ENCODE results near the gene SCN4B.
"Not testable (repeated sequence)": the region's sequence is repeated elsewhere in the genome, so short reads cannot be mapped to it uniquely, and the experiment has no call there.

Gene SCN4B, protein sequence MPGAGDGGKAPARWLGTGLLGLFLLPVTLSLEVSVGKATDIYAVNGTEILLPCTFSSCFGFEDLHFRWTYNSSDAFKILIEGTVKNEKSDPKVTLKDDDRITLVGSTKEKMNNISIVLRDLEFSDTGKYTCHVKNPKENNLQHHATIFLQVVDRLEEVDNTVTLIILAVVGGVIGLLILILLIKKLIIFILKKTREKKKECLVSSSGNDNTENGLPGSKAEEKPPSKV

DNA sequence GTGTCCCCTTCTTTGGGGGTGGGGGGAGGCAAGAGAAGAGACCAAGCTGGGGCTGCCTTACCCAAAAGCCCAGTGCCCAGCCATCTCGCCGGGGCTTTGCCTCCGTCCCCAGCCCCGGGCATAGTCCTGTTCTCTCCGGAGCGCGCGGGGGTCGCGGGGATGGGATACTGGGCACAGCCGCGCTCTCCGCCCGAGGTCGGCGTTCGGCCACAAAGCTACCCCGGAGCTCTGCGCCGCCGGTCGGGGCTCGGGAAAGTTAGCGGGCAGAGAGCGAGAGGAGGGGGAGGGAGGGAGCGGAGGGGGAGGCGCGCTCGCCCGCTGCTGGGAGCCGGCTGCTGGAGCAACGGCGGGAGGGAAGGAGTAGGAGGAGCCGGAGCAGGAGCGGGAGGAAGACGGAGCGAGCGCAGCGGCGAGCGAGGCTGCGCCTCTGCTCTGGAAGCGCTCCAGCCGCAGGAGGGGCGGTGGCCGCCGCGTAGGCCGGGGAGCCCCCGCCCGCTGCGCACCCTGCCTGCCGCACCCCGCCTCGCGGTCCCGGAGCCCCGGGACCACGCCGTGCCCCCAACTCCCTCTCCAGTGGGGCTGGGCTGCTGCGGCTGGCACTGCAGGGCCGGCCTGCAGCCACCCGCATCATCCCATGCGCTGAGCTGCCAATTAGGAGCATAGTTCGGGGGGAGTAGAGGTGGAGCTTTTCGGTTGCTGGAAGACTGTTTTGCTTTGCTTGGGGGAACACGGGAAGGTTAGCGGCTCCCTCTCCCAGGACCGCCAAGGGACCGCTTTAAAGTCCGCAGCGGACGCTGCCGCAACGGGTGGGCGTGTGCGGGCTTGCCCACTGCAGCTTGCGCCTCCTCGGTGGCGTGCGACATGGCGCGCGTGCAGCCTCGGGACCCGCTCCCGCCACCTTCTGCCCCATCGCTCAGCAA lies at the start of gene SCN4B:
TSS of gene SCN4B (minus strand) at position 272 of the 920 bp plus-strand sequence. CDS start at position 122, 150 bp downstream.
- DNase-seq (ENCODE audit: low spot score) = peak; percentile 90

- no peak for DNase-seq (ENCODE audit: low spot score)
Observed at GRCh38 chr11:118201966-118202365, 49.3 kb upstream of the SCN4B start.

- DNase-seq (ENCODE audit: low spot score) = no peak
Observed at GRCh38 chr11:118200901-118201680, 48.5 kb upstream of the SCN4B start.

- no peak for DNase-seq (ENCODE audit: low spot score)
Observed at GRCh38 chr11:118200497-118200896, 47.9 kb upstream of the SCN4B start.

DNA sequence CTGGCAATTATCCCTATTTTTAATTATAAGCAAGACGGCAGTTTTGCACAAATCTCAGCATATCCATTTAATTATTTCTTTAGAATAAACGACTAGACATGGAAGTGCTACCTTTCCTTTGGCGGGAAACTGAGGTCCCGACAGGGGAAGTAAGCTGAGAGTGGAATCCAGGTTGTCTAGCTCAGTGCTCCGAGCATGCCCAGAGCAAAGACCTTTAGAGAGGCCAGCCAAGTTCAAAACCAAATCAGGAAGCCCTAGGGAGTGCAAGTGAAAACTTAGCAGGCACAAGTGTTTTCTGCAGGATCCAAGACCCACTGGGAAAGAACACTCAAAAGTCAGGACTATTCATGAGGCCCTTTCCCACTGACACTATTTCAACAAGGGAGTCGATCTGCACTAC lies 46.5 kb upstream of the SCN4B start:
- no peak for DNase-seq (ENCODE audit: low spot score)

- DNase-seq (ENCODE audit: low spot score) = peak; percentile 77
Observed at GRCh38 chr11:118198370-118198769, 45.7 kb upstream of the SCN4B start.

GRCh38 chr11:118194835-118195627 lies 42.4 kb upstream of the SCN4B start:
- peak; percentile 71 for DNase-seq (ENCODE audit: low spot score)

DNA sequence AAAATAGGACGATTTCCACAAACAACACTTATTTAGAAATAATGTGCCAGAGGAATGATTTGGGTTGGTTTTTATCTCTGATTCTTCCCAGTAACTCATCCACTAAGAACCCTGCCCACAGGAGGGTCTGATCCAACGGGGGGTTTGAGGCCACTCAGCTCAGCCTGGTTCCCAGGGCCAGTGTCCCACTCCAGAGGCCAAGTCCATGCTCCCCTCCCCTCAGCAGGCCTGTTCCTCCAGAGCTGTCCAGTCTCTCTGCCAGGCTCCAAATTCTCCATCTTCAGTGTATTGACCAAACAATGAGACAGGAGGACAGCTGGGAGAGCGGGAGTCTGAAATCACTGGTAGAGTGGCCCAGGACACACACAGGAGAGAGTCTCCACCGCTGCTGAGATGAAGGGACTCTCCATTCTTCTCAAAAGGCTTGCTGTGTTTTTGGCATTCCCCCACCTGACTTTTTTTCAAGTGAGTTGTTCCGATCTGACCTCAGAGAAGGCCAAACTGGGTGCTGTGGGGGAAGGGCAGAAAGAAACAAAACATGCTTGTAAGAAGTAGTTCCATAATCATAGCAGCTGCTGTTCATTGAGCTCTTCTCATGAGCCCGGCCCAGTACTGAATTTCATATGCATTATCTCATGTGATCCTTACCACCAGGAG lies 41.4 kb upstream of the SCN4B start:
- no peak for DNase-seq (ENCODE audit: low spot score)

DNA sequence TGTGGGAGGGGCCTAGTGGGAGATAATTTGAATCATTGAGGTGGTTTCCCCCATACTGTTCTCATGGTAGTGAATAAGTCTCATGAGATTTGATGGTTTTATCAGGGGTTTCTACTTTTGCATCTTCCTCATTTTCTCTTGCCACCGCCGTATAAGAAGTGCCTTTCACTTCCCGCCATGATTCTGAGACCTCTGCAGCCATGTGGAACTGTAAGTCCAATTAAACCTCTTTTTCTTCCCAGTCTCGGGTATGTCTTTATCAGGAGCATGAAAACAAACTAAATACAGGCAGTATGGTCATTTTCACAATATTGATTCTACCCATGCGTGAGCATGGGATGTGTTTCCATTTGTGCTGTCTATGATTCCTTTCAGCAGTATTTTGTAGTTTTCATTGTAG lies 40.2 kb upstream of the SCN4B start:
- not testable (repeated sequence) for DNase-seq (ENCODE audit: low spot score)

DNA sequence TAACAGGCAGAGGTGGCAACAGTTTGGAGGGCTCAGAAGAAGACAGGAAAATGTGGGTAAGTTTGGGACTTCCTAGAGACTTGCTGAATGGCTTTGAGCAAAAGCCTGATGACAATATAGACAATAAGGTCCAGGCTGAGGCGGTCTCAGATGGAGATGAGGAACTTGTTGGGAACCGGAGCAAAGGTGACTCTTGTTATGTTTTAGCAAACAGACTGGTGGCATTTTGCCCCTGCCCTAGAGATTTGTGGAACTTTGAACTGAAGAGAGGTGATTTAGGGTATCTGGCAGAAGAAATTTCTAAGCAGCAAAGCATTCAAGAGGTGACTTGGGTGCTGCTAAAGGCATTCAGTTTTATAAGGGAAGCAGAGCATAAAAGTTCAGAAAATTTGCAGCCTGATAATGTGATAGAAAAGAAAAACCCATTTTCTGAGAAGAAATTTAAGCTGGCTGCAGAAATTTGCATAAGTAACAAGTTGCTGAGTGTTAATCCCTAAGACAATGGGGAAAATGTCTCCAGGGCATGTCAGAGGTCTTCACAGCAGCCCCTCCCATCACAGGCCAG lies 38.4 kb upstream of the SCN4B start:
- not testable (repeated sequence) for DNase-seq (ENCODE audit: low spot score)

GRCh38 chr11:118186346-118187107 lies 33.9 kb upstream of the SCN4B start:
- no peak for DNase-seq (ENCODE audit: low spot score)

DNA sequence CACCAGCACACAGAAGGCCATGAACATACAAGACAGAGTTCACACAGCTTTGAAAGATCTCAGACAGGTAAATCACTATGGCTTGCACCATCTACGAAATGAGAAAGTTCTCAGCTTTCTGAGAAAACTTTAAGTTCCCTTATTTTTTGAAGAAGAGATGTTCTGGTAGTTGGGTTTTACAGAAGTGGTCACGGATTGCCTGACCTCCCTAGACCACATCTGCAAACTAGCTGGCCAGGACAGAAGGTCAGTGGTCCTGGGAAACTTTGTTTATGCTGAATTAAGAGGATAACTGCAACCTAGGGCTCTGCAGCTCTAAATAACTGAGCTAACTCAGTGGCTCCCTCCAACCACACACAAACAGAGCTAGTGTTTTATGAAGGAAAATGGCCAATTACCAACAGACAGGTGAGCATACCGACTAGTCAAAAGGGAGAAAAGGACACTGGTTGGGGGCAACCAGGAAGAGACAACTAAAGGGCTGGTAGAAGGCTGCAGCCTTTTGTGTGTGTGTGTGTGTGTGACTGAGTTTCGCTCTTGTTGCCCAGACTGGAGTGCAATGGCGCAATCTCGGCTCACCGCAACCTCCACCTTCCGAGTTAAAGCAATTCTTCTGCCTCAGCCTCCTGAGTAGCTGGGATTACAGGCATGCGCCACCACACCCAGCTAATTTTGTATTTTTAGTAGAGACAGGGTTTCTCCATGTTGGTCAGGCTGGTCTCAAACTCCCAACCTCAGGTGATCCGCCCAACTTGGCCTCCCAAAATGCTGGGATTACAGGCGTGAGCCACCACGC lies 32.4 kb upstream of the SCN4B start:
- DNase-seq (ENCODE audit: low spot score) = no peak

DNA sequence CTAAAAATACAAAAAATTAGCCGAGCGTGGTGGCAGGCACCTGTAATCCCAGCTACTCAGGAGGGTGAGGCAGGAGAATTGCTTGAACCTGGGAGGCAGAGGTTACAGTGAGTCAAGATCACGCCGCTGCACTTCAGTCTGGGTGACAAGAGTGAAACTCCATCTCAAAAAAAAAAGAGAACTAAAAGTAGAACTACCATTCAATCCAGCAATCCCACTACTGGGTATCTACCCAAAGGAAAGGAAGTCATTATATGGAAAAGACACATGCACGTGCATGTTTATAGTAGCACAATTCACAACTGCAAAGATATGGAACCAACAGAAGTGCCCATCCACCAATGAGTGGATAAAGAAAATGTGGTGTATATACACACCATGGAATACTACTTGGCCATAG lies 31.1 kb upstream of the SCN4B start:
- not testable (repeated sequence) for DNase-seq (ENCODE audit: low spot score)

DNA sequence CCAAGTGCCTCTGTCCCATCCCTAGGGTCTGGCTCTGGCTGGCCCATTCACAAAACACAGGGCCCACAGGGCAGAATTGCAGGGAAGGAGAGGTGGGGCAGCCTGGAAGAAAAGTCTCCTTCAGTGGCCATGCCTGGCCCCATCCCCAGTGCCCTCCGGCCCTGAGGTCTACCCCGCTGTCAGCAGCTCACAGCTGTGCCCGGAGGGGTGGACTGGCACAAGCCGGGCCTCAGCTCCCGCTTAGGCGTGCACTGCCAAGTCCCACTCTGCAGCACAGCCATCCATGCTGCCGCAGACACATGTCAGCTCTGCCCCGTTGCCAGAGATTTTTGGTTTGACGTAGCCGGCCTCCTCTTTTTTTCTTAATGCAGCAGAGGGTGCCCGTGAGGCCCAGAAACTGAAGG lies 27.7 kb upstream of the SCN4B start:
- DNase-seq (ENCODE audit: low spot score) = peak; percentile 50

DNA sequence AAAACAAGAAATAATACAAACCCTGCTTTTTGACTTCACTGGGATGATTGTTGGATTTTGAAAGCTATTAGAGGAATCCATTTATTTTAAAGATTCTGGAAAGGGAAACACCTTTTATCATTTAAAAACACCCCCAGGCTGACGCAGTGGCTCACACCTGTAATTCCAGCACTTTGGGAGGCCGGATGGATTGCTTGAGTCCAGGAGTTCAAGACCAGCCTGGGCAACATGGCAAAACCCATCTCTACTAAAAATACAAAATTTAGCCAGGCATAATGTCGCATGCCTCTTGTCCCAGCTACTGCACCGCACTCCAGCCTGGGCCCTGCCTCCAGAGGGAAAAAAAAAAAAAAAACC lies 24.1 kb upstream of the SCN4B start:
- DNase-seq (ENCODE audit: low spot score) = no peak

- no peak for DNase-seq (ENCODE audit: low spot score)
Observed at GRCh38 chr11:118175993-118176777, 23.6 kb upstream of the SCN4B start, which contains the start of gene SCN2B. TSS of gene SCN2B (minus strand) at chr11:118176639. CDS start at chr11:118176431, 208 bp downstream.

DNA sequence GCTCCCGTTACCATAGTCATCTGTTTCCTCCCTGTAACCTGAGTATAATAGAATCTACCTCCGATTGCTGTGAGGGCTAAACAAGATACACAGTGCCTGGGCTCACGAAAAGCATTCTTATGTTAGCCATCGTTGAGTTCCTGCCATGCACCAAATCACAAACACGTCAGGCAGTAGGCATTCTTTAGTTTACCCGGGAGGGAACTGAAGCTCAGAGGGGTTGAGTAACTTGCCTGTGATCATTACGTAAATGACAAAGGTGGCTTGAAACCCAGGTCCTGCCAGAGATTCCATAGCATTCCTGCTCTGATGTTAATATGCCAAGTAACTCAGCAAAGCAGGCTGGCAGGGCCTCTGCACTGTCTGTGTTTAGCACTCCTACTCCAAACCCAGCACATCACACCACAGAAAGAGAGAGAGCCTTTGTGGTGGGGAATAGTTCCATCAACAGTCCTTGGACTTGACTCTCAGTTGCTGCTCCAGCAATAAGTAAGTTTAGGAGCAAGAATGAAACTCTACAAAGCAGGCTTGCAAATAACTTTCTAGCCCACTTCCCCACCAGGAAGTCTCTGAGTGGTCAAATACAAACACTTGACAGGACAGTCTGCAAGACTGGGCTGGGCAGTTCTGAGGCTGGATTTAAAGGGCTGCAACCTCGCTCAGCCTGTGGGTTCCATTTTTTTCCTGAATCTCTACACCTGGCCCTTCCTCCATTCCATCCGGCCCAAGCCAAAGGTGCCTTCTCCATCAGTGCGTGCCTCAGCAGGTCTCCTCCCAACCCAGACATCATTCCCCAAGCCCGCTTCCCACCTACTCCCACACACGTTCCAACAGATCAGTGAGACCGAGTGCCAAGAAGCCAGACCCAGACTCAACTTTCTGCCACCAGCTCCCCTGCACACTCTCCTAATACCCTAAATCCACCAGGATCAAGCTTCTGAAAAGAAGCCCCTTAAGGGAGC lies 22.7 kb upstream of the SCN4B start:
- DNase-seq (ENCODE audit: low spot score) = peak; percentile 65

Measured in AG08396 (cell line).